Lower lobe of right lung (tissue), 2 donors: ENCODE measurements around the gene MLXIP. TPM values are rescaled to one million over a fixed set of nuclear protein-coding genes. Genes with fewer than 3 reads are reported as not detected.
"Not testable (repeated sequence)": the region's sequence is repeated elsewhere in the genome, so short reads cannot be mapped to it uniquely, and the experiment has no call there.

Experiments
- ATAC-seq, 2 donors: fragments of 200-7000 bp; cut with Tn5 transposase; one replicate each; pipeline ENCODE4 v1.9.1; 2020 to 2022; ENCODE audit warnings: mild to moderate bottlenecking in 2 of 2, moderate library complexity in 2 of 2
- DNase-seq: peaks from one replicate; pipeline ENCODE4 v3.0.0-alpha.2; 2020
- H3K27ac ChIP-seq: fragments of 200-600 bp; one replicate; pipeline ENCODE4 v1.8.0; 2022
- H3K27me3 ChIP-seq: fragments of 200-600 bp; one replicate; pipeline ENCODE4 v1.8.0; 2022; ENCODE audit warnings: low read depth
- H3K36me3 ChIP-seq: fragments of 200-600 bp; one replicate; pipeline ENCODE4 v1.8.0; 2022; ENCODE audit warnings: mild to moderate bottlenecking
- H3K4me1 ChIP-seq: fragments of 200-600 bp; one replicate; pipeline ENCODE4 v1.8.0; 2022
- H3K4me3 ChIP-seq: fragments of 200-600 bp; one replicate; pipeline ENCODE4 v1.8.0; 2022; ENCODE audit warnings: mild to moderate bottlenecking
- H3K9me3 ChIP-seq: fragments of 200-600 bp; one replicate; pipeline ENCODE4 v1.8.0; 2022
- CTCF ChIP-seq: fragments of 200-600 bp; IDR thresholded peaks from one replicate; pipeline ENCODE4 v1.8.0; 2022; ENCODE audit warnings: antibody characterized with exemption, mild to moderate bottlenecking
- intact Hi-C: fragments of 100-400 bp; cut with DNase I; formaldehyde crosslinking; loops from one replicate; pipeline ENCODE4 v1.11.0; 2022
- total RNA-seq: library from RNA; stranded (reverse); fragmentation: NEBNext Ultra II Directional; extraction: Animal tissue kit (Norgen Biotek cat#: 25700); gene quantifications from one replicate; pipeline ENCODE4 v1.2.1, GENCODE V29; 2021
- donor health status: DM: no; HTN: yes; CAD: no; lungs with severe emphysema.

MLXIP gene
- total RNA-seq, 1 donor from 2014 or later = 55.9 TPM

- peak; percentile 75 for TF ChIP-seq CTCF
- Histone ChIP-seq H3K27ac (no peak overlapping the region), H3K27me3 (no peaks in the 10 kb centered on the region), H3K9me3 (no peaks in the 10 kb centered on the region), H3K4me3 (no peak overlapping the region), H3K4me1 (peaks cover 9% of the 10 kb centered on the region), H3K36me3 (peaks cover 15% of the 10 kb centered on the region)
- DNase-seq = peak; percentile 68
- intact Hi-C loops = no loop called here
- peak; percentile 55 to 66 for ATAC-seq
Measured at GRCh38 chr12:122031342-122032216, 47.0 kb upstream of the MLXIP start.

GRCh38 chr12:122032580-122032979 lies 46.0 kb upstream of the MLXIP start:
- no peak overlapping the region for H3K4me3 ChIP-seq
- no peak for TF ChIP-seq CTCF
- no peaks in the 10 kb centered on the region for H3K9me3 ChIP-seq
- intact Hi-C loops = no loop called here
- H3K4me1 ChIP-seq = peaks cover 9% of the 10 kb centered on the region
- H3K36me3 ChIP-seq = peaks cover 20% of the 10 kb centered on the region
- no peaks in the 10 kb centered on the region for H3K27me3 ChIP-seq
- DNase-seq (no peak), ATAC-seq (no peak)
- no peak overlapping the region for H3K27ac ChIP-seq

GRCh38 chr12:122035292-122035691 lies 43.3 kb upstream of the MLXIP start:
- Histone ChIP-seq H3K4me3 (no peak overlapping the region), H3K4me1 (peaks cover 9% of the 10 kb centered on the region), H3K36me3 (peaks cover 20% of the 10 kb centered on the region), H3K9me3 (no peaks in the 10 kb centered on the region), H3K27ac (peak overlapping the region; percentile 46), H3K27me3 (no peaks in the 10 kb centered on the region)
- DNase-seq = peak; percentile 84
- ATAC-seq = peak; percentile 94 to 95
- intact Hi-C loops = no loop called here
- TF ChIP-seq CTCF = no peak

- H3K4me3 ChIP-seq = no peak overlapping the region
- no peak overlapping the region for H3K27ac ChIP-seq
- H3K4me1 ChIP-seq = peaks cover 9% of the 10 kb centered on the region
- ATAC-seq (no peak), DNase-seq (no peak)
- no peak for TF ChIP-seq CTCF
- H3K9me3 ChIP-seq = no peaks in the 10 kb centered on the region
- H3K36me3 ChIP-seq = peaks cover 20% of the 10 kb centered on the region
- intact Hi-C loops = no loop called here
- H3K27me3 ChIP-seq = no peaks in the 10 kb centered on the region
Measured at GRCh38 chr12:122036153-122036552, 42.4 kb upstream of the MLXIP start.

- no peak overlapping the region for H3K27ac ChIP-seq
- H3K4me3 ChIP-seq = no peak overlapping the region
- H3K36me3 ChIP-seq = peaks cover 31% of the 10 kb centered on the region
- H3K9me3 ChIP-seq = no peaks in the 10 kb centered on the region
- peak; percentile 93 to 94 for ATAC-seq
- intact Hi-C loops = no loop called here
- no peaks in the 10 kb centered on the region for H3K4me1 ChIP-seq
- peak; percentile 69 for DNase-seq
- TF ChIP-seq CTCF = no peak
- no peaks in the 10 kb centered on the region for H3K27me3 ChIP-seq
Measured at GRCh38 chr12:122040579-122041386, 37.8 kb upstream of the MLXIP start.

- H3K9me3 ChIP-seq, DNase-seq, H3K27ac ChIP-seq, H3K4me1 ChIP-seq, ATAC-seq, intact Hi-C loops, H3K4me3 ChIP-seq, H3K27me3 ChIP-seq: not testable (repeated sequence)
- peaks cover 25% of the 10 kb centered on the region for H3K36me3 ChIP-seq
Measured at GRCh38 chr12:122041458-122041857, 37.1 kb upstream of the MLXIP start.
